Neuronal stem cell (in vitro differentiated cells): ENCODE measurements around the gene DNAJA3.

Experiments
- DNase-seq: peaks from one replicate; pipeline ENCODE4 v3.0.0-alpha.2; 2013; ENCODE audit warnings: low spot score
- H2AFZ ChIP-seq: one replicate; pipeline ENCODE4 v1.6.1; 2013; ENCODE audit warnings: mild to moderate bottlenecking, low read length, inconsistent platforms
- H2AK5ac ChIP-seq: 2 replicates; pipeline ENCODE4 v1.6.1; 2013; ENCODE audit warnings: low read depth, mild to moderate bottlenecking, inconsistent platforms, low read length, moderate library complexity, mixed read lengths
- H2BK120ac ChIP-seq: 2 replicates; pipeline ENCODE4 v1.6.1; 2013; ENCODE audit warnings: low read depth, mild to moderate bottlenecking, inconsistent platforms, low read length, moderate library complexity, mixed read lengths
- H2BK12ac ChIP-seq: one replicate; pipeline ENCODE4 v1.6.1; 2013; ENCODE audit warnings: low read length, inconsistent platforms
- H2BK15ac ChIP-seq: 2 replicates; pipeline ENCODE4 v1.6.1; 2013; ENCODE audit warnings: mild to moderate bottlenecking, low read length, inconsistent platforms, mixed read lengths
- H2BK5ac ChIP-seq: one replicate; pipeline ENCODE4 v1.6.1; 2013; ENCODE audit warnings: inconsistent platforms, mild to moderate bottlenecking, low read length, moderate library complexity
- H3K14ac ChIP-seq: one replicate; pipeline ENCODE4 v1.6.1; 2013; ENCODE audit warnings: low read length, inconsistent platforms
- H3K18ac ChIP-seq: 2 replicates; pipeline ENCODE4 v1.6.1; 2013; ENCODE audit warnings: low read length, inconsistent platforms
- H3K23ac ChIP-seq: 2 replicates; pipeline ENCODE4 v1.6.1; 2013; ENCODE audit warnings: low read depth, mild to moderate bottlenecking, mixed read lengths, low read length, inconsistent platforms; ENCODE audit not compliant: poor library complexity
- H3K27ac ChIP-seq: replicated peaks from 3 replicates; pipeline ENCODE4 v1.5.1; 2013; ENCODE audit warnings: low read length, inconsistent platforms
- H3K27me3 ChIP-seq, 3 experiments: 2 replicates each; pipeline ENCODE4 v1.6.1; 2013; ENCODE audit warnings: low read length in 3 of 3, mild to moderate bottlenecking in 2 of 3, inconsistent platforms in 1 of 3, low read depth in 1 of 3, mixed read lengths in 1 of 3, moderate library complexity in 1 of 3; ENCODE audit not compliant: control insufficient read depth in 3 of 3, insufficient read depth in 3 of 3
- H3K36me3 ChIP-seq, 2 donors: replicated peaks in 1 of 2; 2 replicates each; pipeline ENCODE4 v1.6.1; 2013; ENCODE audit warnings: low read length in 2 of 2; ENCODE audit not compliant: control insufficient read depth in 2 of 2, insufficient read depth in 2 of 2
- H3K4ac ChIP-seq: 2 replicates; pipeline ENCODE4 v1.6.1; 2013; ENCODE audit warnings: inconsistent platforms, mild to moderate bottlenecking, low read length, moderate library complexity
- H3K4me1 ChIP-seq, 2 donors: 1 replicate in 1 of 2; 2 replicates in 1 of 2; pipeline ENCODE4 v1.6.1; 2013; ENCODE audit warnings: low read length in 2 of 2, low read depth in 1 of 2; ENCODE audit not compliant: control insufficient read depth in 2 of 2, insufficient read depth in 1 of 2
- H3K4me2 ChIP-seq: one replicate; pipeline ENCODE4 v1.6.1; 2013; ENCODE audit warnings: mild to moderate bottlenecking, low read length, inconsistent platforms; ENCODE audit not compliant: insufficient read depth, poor library complexity, severe bottlenecking
- H3K4me3 ChIP-seq, 2 donors: 2 replicates each; pipeline ENCODE4 v1.5.1; 2013; ENCODE audit warnings: low read length in 2 of 2, mild to moderate bottlenecking in 2 of 2, inconsistent platforms in 1 of 2, moderate library complexity in 1 of 2
- H3K79me1 ChIP-seq: one replicate; pipeline ENCODE4 v1.6.1; 2013; ENCODE audit warnings: low read depth, mild to moderate bottlenecking, inconsistent platforms, low read length, moderate library complexity
- H3K9ac ChIP-seq: one replicate; pipeline ENCODE4 v1.6.1; 2013; ENCODE audit warnings: mild to moderate bottlenecking, low read depth, low read length, inconsistent platforms; ENCODE audit not compliant: poor library complexity
- H3K9me3 ChIP-seq, 2 donors: replicated peaks in 1 of 2; 2 replicates each; pipeline versions ENCODE3 to v1.6.1; 2013; ENCODE audit warnings: low read length in 2 of 2, mild to moderate bottlenecking in 2 of 2, inconsistent platforms in 1 of 2, low read depth in 1 of 2, mixed read lengths in 1 of 2, moderate library complexity in 1 of 2; ENCODE audit not compliant: control insufficient read depth in 2 of 2, insufficient read depth in 1 of 2
- H4K8ac ChIP-seq: one replicate; pipeline ENCODE4 v1.6.1; 2013; ENCODE audit warnings: low read depth, mild to moderate bottlenecking, inconsistent platforms, low read length, moderate library complexity
- H4K91ac ChIP-seq: one replicate; pipeline ENCODE4 v1.6.1; 2013; ENCODE audit warnings: low read length, low read depth, mild to moderate bottlenecking, inconsistent platforms; ENCODE audit not compliant: poor library complexity
- WGBS, 2 donors: extraction: QIAGEN DNeasy Blood & Tissue Kit; methylation state at CpG; one replicate each; pipeline ENCODE4 v1.1.7; 2013; ENCODE audit warnings: missing lambda C conversion rate in 2 of 2, mixed read lengths in 1 of 2; ENCODE audit not compliant: insufficient read length in 2 of 2, insufficient replicate concordance in 1 of 2; ENCODE audit errors: extremely low coverage in 2 of 2; 5-methylcytosine and 5-hydroxymethylcytosine counted together

DNAJA3 gene

GRCh38 chr16:4382795-4383357, 42.8 kb upstream of the DNAJA3 start:
- no CpG with 5 or more reads among the region's 21 CpGs for WGBS, 2 donors
- no peak overlapping the region for H2BK12ac ChIP-seq
- no peak for DNase-seq
- H3K4me1 ChIP-seq = peaks cover 10 to 21% of the 10 kb centered on the region in 2 donors
- H3K14ac ChIP-seq = no peak overlapping the region
- peak overlapping the region; percentile 89 for H3K23ac ChIP-seq
- H4K91ac ChIP-seq = no peak overlapping the region
- H2BK120ac ChIP-seq = no peak overlapping the region
- no peak overlapping the region for H3K18ac ChIP-seq
- no peak overlapping the region for H3K4ac ChIP-seq
- H4K8ac ChIP-seq = no peak overlapping the region
- H3K36me3 ChIP-seq = peaks cover 5 to 20% of the 10 kb centered on the region in 2 donors
- H3K27ac ChIP-seq = no peak overlapping the region
- H2AFZ ChIP-seq = no peak overlapping the region
- H3K27me3 ChIP-seq = no peaks in the 10 kb centered on the region
- H3K4me2 ChIP-seq = no peak overlapping the region
- H2BK5ac ChIP-seq = no peak overlapping the region
- no peaks in the 10 kb centered on the region for H3K9me3 ChIP-seq
- H3K9ac ChIP-seq = no peak overlapping the region
- peak overlapping the region; percentile 74 for H2AK5ac ChIP-seq
- H2BK15ac ChIP-seq = no peak overlapping the region
- H3K4me3 ChIP-seq = no peak overlapping the region
- H3K79me1 ChIP-seq = peaks cover 13% of the 10 kb centered on the region

GRCh38 chr16:4383591-4384444, 41.9 kb upstream of the DNAJA3 start:
- H3K4me3 ChIP-seq = peak overlapping the region in 1 of 2 donors; percentile 6
- H2AFZ ChIP-seq = no peak overlapping the region
- WGBS, 2 donors = no CpG with 5 or more reads among the region's 12 CpGs
- peak overlapping the region; percentile 86 for H3K18ac ChIP-seq
- H2BK15ac ChIP-seq = no peak overlapping the region
- H3K27me3 ChIP-seq = no peaks in the 10 kb centered on the region
- H4K8ac ChIP-seq = no peak overlapping the region
- H3K23ac ChIP-seq = no peak overlapping the region
- no peak overlapping the region for H3K14ac ChIP-seq
- H2BK120ac ChIP-seq = no peak overlapping the region
- H3K27ac ChIP-seq = no peak overlapping the region
- no peak overlapping the region for H3K4me2 ChIP-seq
- no peaks in the 10 kb centered on the region for H3K9me3 ChIP-seq
- DNase-seq = no peak
- H2AK5ac ChIP-seq = peak overlapping the region; percentile 41
- H2BK5ac ChIP-seq = no peak overlapping the region
- H3K9ac ChIP-seq = peak overlapping the region; percentile 9
- peaks cover 5 to 20% of the 10 kb centered on the region in 2 donors for H3K36me3 ChIP-seq
- H3K4me1 ChIP-seq = peaks cover 17 to 26% of the 10 kb centered on the region in 2 donors
- peaks cover 14% of the 10 kb centered on the region for H3K79me1 ChIP-seq
- H2BK12ac ChIP-seq = no peak overlapping the region
- no peak overlapping the region for H3K4ac ChIP-seq
- H4K91ac ChIP-seq = no peak overlapping the region

DNA sequence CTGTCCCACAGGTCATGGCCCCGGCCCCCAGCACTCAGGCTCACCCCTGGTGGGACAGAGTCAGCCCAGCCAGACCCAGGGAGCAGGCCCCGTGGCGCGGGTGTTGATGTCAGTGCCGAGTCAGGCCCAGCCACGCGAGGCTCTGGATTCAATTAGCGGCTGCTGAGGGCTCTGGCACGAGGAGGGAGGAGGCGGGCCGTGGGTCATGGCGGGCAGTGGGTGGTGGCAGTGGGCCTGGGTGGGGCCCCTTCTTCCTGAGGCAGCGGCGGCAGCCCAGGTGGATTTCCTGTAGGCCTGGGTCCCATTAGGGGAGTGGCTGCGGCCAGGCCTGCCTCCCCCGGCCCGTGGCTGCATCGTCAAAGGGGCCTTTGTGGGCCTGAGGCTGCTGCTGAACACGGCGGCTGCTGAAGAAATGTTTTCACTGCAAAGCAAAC, 41.1 kb upstream of the DNAJA3 start:
- no CpG with 5 or more reads among the region's 20 CpGs for WGBS, 2 donors
- DNase-seq = no peak

More for the DNA sequence above, 41.1 kb upstream of the DNAJA3 start:
- Histone ChIP-seq H3K14ac (peak overlapping the region; percentile 31), H3K9ac (no peak overlapping the region), H3K4me2 (no peak overlapping the region), H3K4me1 (peaks cover 21 to 27% of the 10 kb centered on the region in 2 donors), H2BK15ac (no peak overlapping the region), H3K9me3 (no peaks in the 10 kb centered on the region), H3K27me3 (no peaks in the 10 kb centered on the region), H3K18ac (peak overlapping the region; percentile 86), H4K8ac (no peak overlapping the region), H3K79me1 (peaks cover 14% of the 10 kb centered on the region), H3K36me3 (peaks cover 5 to 20% of the 10 kb centered on the region in 2 donors), H2AFZ (no peak overlapping the region), H4K91ac (no peak overlapping the region), H3K27ac (no peak overlapping the region), H2BK5ac (no peak overlapping the region), H3K4me3 (no peak overlapping the region), H2BK120ac (no peak overlapping the region), H2AK5ac (peak overlapping the region; percentile 41), H3K23ac (no peak overlapping the region), H3K4ac (no peak overlapping the region), H2BK12ac (no peak overlapping the region)
